SK-N-SH treated with all-trans-retinoic acid at 6 μM for 48 hours (cell line): ENCODE measurements around the gene NCOA4.
"Not testable (repeated sequence)": the region's sequence is repeated elsewhere in the genome, so short reads cannot be mapped to it uniquely, and the experiment has no call there.

Experiments
- ARNTL ChIP-seq: fragments of 450-650 bp; formaldehyde crosslinking; IDR thresholded peaks from 2 replicates; pipeline ENCODE4 v1.5.0; 2020; ENCODE audit warnings: low read depth, mild to moderate bottlenecking, moderate library complexity, borderline replicate concordance
- BACH2 ChIP-seq: fragments of 250-450 bp; sonication (Bioruptor Pico); IDR thresholded peaks from 2 replicates; pipeline ENCODE4 v1.9.0; 2021; ENCODE audit warnings: mild to moderate bottlenecking, borderline replicate concordance
- CSDC2 ChIP-seq: fragments of 250-450 bp; sonication (Bioruptor Pico); IDR thresholded peaks from 2 replicates; pipeline ENCODE4 v1.5.0; 2020; ENCODE audit warnings: mild to moderate bottlenecking, moderate library complexity
- ESRRG ChIP-seq: fragments of 250-450 bp; sonication (Bioruptor Pico); IDR thresholded peaks from 2 replicates; pipeline ENCODE4 v1.6.1; 2021; ENCODE audit warnings: mild to moderate bottlenecking
- GLIS3 ChIP-seq: fragments of 250-450 bp; sonication (Bioruptor Pico); IDR thresholded peaks from 2 replicates; pipeline ENCODE4 v1.5.0; 2020; ENCODE audit warnings: mild to moderate bottlenecking, moderate library complexity
- OSR1 ChIP-seq: fragments of 250-450 bp; sonication (Bioruptor Pico); IDR thresholded peaks from 2 replicates; pipeline ENCODE4 v1.8.0; 2022; ENCODE audit warnings: moderate library complexity, mild to moderate bottlenecking, inconsistent platforms
- RARB ChIP-seq: fragments of 250-450 bp; sonication (Bioruptor Pico); IDR thresholded peaks from 2 replicates; pipeline ENCODE4 v1.8.0; 2021; ENCODE audit warnings: mild to moderate bottlenecking, moderate library complexity
- SNAI2 ChIP-seq: fragments of 250-450 bp; sonication (Bioruptor Pico); IDR thresholded peaks from 2 replicates; pipeline ENCODE4 v1.5.0; 2020; ENCODE audit warnings: mild to moderate bottlenecking, moderate library complexity
- TCF4 ChIP-seq: fragments of 250-450 bp; sonication (Bioruptor Pico); IDR thresholded peaks from 2 replicates; pipeline ENCODE4 v1.8.0; 2021; ENCODE audit warnings: mild to moderate bottlenecking, moderate library complexity, borderline replicate concordance
- ZFP3 ChIP-seq: fragments of 250-450 bp; sonication (Bioruptor Pico); IDR thresholded peaks from 2 replicates; pipeline ENCODE4 v1.5.0; 2020; ENCODE audit warnings: mild to moderate bottlenecking, moderate library complexity
- ZNF8 ChIP-seq: fragments of 450-650 bp; formaldehyde crosslinking; IDR thresholded peaks from 2 replicates; pipeline ENCODE4 v1.5.0; 2020; ENCODE audit warnings: mild to moderate bottlenecking, moderate library complexity
- TF ChIP-seq, protein P1 (sequence below): fragments of 250-450 bp; sonication (Bioruptor Pico); IDR thresholded peaks from 2 replicates; pipeline ENCODE4 v1.5.1; 2021; ENCODE audit warnings: mild to moderate bottlenecking, moderate library complexity
- TF ChIP-seq, protein P2 (sequence below): fragments of 250-450 bp; sonication (Bioruptor Pico); IDR thresholded peaks from 2 replicates; pipeline ENCODE4 v1.8.0; 2020; ENCODE audit warnings: mild to moderate bottlenecking, moderate library complexity, borderline replicate concordance
- TF ChIP-seq, protein P3 (sequence below): fragments of 250-450 bp; sonication (Bioruptor Pico); IDR thresholded peaks from 2 replicates; pipeline ENCODE4 v1.5.1; 2020; ENCODE audit warnings: low read depth, mild to moderate bottlenecking, moderate library complexity

DNA sequence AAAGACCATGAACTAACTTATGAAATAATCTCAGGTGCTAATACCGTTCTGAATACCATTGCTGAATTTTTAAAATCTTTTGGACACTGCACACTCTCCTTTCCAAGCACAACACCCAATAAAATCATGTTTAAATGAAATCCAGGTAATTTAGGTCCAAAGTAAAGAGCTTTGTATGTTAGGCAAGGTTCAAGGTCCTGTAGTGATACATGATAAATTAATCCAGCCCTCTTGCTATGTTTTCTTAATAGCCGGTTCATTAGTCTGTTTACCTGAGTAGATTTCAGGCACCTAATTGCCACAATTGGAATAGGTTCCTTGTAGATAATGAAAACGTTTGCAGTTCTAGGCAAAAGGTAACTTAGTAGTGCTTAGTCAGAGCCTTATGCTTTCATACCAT is 44.8 kb downstream of the NCOA4 start:
- TF ChIP-seq, protein P1, sequence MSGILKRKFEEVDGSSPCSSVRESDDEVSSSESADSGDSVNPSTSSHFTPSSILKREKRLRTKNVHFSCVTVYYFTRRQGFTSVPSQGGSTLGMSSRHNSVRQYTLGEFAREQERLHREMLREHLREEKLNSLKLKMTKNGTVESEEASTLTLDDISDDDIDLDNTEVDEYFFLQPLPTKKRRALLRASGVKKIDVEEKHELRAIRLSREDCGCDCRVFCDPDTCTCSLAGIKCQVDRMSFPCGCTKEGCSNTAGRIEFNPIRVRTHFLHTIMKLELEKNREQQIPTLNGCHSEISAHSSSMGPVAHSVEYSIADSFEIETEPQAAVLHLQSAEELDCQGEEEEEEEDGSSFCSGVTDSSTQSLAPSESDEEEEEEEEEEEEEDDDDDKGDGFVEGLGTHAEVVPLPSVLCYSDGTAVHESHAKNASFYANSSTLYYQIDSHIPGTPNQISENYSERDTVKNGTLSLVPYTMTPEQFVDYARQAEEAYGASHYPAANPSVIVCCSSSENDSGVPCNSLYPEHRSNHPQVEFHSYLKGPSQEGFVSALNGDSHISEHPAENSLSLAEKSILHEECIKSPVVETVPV (CRISPR knock-in tag): not testable (repeated sequence)
- TF ChIP-seq CSDC2 (CRISPR knock-in tag); GLIS3 (CRISPR knock-in tag); OSR1 (CRISPR knock-in tag); SNAI2 (CRISPR knock-in tag); ZNF8; RARB (CRISPR knock-in tag); ARNTL (CRISPR knock-in tag); ESRRG (CRISPR knock-in tag); BACH2 (CRISPR knock-in tag); TCF4 (CRISPR knock-in tag); ZFP3 (CRISPR knock-in tag): not testable (repeated sequence)
- TF ChIP-seq, protein P2, sequence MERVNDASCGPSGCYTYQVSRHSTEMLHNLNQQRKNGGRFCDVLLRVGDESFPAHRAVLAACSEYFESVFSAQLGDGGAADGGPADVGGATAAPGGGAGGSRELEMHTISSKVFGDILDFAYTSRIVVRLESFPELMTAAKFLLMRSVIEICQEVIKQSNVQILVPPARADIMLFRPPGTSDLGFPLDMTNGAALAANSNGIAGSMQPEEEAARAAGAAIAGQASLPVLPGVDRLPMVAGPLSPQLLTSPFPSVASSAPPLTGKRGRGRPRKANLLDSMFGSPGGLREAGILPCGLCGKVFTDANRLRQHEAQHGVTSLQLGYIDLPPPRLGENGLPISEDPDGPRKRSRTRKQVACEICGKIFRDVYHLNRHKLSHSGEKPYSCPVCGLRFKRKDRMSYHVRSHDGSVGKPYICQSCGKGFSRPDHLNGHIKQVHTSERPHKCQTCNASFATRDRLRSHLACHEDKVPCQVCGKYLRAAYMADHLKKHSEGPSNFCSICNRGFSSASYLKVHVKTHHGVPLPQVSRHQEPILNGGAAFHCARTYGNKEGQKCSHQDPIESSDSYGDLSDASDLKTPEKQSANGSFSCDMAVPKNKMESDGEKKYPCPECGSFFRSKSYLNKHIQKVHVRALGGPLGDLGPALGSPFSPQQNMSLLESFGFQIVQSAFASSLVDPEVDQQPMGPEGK (CRISPR knock-in tag): not testable (repeated sequence)
- TF ChIP-seq, protein P3, sequence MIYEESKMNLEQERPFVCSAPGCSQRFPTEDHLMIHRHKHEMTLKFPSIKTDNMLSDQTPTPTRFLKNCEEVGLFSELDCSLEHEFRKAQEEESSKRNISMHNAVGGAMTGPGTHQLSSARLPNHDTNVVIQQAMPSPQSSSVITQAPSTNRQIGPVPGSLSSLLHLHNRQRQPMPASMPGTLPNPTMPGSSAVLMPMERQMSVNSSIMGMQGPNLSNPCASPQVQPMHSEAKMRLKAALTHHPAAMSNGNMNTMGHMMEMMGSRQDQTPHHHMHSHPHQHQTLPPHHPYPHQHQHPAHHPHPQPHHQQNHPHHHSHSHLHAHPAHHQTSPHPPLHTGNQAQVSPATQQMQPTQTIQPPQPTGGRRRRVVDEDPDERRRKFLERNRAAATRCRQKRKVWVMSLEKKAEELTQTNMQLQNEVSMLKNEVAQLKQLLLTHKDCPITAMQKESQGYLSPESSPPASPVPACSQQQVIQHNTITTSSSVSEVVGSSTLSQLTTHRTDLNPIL (CRISPR knock-in tag): not testable (repeated sequence)
